ENCODE data around the gene CDKN1A.

GRCh38 chr6:36698871-36699271 is 20.4 kb downstream of the CDKN1A start:
- TF ChIP-seq CTCF (IDR thresholded peaks at IDR 0.05): no peak
- no peak for TF ChIP-seq POLR2A (IDR thresholded peaks at IDR 0.05)
- no peak for TF ChIP-seq POLR2AphosphoS5 (IDR thresholded peaks at IDR 0.05)
- no peak for TF ChIP-seq EP300 (IDR thresholded peaks at IDR 0.05)

All from gastroesophageal sphincter (tissue), 3 donors.